ENCODE measurements around the gene RNF213.

DNA sequence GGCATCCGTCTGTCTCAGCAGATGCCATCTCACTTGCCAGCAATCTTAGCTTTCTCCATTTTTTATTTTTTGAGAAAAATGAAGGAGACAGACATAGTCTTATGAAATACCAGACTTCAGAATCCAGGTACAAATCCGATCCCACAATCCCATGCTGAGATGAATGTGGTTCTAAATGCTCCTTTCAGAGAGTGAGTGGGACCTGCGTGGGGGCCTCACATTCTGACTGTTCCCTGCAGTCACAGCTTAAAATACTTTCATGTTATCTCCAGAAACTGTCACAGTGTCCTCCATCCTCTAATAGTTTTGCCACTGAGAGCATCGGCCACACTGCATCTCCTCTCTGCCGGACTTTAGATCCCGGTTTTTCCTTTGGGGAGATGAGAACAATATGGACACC is 119.4 kb downstream of the RNF213 start:
- TF ChIP-seq CTCF (IDR thresholded peaks at IDR 0.05) (no peak), ETV6 (CRISPR knock-in tag; IDR thresholded peaks at IDR 0.05) (no peak), TP53 (CRISPR knock-in tag; IDR thresholded peaks at IDR 0.05) (no peak), NFYB (CRISPR knock-in tag; conservative IDR thresholded peaks at IDR 0.05; ENCODE audit: low read depth) (no peak), NR2C2 (CRISPR knock-in tag; IDR thresholded peaks at IDR 0.05) (no peak), CREM (CRISPR knock-in tag; IDR thresholded peaks at IDR 0.05) (no peak), NR1H2 (CRISPR knock-in tag; IDR thresholded peaks at IDR 0.05) (no peak)
- TF ChIP-seq, protein P1, sequence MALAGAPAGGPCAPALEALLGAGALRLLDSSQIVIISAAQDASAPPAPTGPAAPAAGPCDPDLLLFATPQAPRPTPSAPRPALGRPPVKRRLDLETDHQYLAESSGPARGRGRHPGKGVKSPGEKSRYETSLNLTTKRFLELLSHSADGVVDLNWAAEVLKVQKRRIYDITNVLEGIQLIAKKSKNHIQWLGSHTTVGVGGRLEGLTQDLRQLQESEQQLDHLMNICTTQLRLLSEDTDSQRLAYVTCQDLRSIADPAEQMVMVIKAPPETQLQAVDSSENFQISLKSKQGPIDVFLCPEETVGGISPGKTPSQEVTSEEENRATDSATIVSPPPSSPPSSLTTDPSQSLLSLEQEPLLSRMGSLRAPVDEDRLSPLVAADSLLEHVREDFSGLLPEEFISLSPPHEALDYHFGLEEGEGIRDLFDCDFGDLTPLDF (CRISPR knock-in tag; IDR thresholded peaks at IDR 0.05) = no peak
- TF ChIP-seq, protein P2, sequence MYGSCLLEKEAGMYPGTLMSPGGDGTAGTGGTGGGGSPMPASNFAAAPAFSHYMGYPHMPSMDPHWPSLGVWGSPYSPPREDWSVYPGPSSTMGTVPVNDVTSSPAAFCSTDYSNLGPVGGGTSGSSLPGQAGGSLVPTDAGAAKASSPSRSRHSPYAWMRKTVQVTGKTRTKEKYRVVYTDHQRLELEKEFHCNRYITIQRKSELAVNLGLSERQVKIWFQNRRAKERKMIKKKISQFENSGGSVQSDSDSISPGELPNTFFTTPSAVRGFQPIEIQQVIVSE (CRISPR knock-in tag; IDR thresholded peaks at IDR 0.05; ENCODE audit: borderline replicate concordance) = no peak
- TF ChIP-seq, protein P3, sequence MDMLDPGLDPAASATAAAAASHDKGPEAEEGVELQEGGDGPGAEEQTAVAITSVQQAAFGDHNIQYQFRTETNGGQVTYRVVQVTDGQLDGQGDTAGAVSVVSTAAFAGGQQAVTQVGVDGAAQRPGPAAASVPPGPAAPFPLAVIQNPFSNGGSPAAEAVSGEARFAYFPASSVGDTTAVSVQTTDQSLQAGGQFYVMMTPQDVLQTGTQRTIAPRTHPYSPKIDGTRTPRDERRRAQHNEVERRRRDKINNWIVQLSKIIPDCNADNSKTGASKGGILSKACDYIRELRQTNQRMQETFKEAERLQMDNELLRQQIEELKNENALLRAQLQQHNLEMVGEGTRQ (CRISPR knock-in tag; IDR thresholded peaks at IDR 0.05) = no peak

Data from WTC11 (cell line).